ENCODE measurements around the gene ZFP3.

GRCh38 chr17:5092218-5093010 is 14.1 kb downstream of the ZFP3 start:
- TF ChIP-seq CTCF (IDR thresholded peaks at IDR 0.05), result no peak
- no peak for TF ChIP-seq POLR2A (IDR thresholded peaks at IDR 0.05)
